H9 (cell line): ENCODE results near the gene DAD1. TPM values are rescaled to one million over a fixed set of nuclear protein-coding genes. Genes with fewer than 3 reads are reported as not detected.

ENCODE experiments used
- DNase-seq: peaks from one replicate; pipeline ENCODE4 v3.0.0-alpha.2; 2017
- H2AFZ ChIP-seq: one replicate; pipeline ENCODE4 v1.6.1; 2013; ENCODE audit warnings: mild to moderate bottlenecking, low read length, control low read depth, moderate library complexity
- H2AK5ac ChIP-seq: 2 replicates; pipeline ENCODE4 v1.6.1; 2013; ENCODE audit warnings: low read length, control low read depth, mixed read lengths; ENCODE audit not compliant: insufficient read length
- H2BK120ac ChIP-seq: one replicate; pipeline ENCODE4 v1.6.1; 2013; ENCODE audit warnings: low read depth, mild to moderate bottlenecking, low read length, control low read depth, inconsistent platforms; ENCODE audit not compliant: poor library complexity, severe bottlenecking
- H2BK12ac ChIP-seq: 2 replicates; pipeline ENCODE4 v1.6.1; 2013; ENCODE audit warnings: low read length, control low read depth, mixed read lengths, low read depth; ENCODE audit not compliant: insufficient read length
- H2BK15ac ChIP-seq: 2 replicates; pipeline ENCODE4 v1.6.1; 2013; ENCODE audit warnings: low read depth, low read length, control low read depth
- H2BK20ac ChIP-seq: one replicate; pipeline ENCODE4 v1.6.1; 2013; ENCODE audit warnings: low read depth, mild to moderate bottlenecking, low read length, control low read depth, inconsistent platforms; ENCODE audit not compliant: poor library complexity, severe bottlenecking
- H2BK5ac ChIP-seq: 2 replicates; pipeline ENCODE4 v1.6.1; 2013; ENCODE audit warnings: low read length, control low read depth, mixed read lengths; ENCODE audit not compliant: insufficient read length
- H3K14ac ChIP-seq: 2 replicates; pipeline ENCODE4 v1.6.1; 2013; ENCODE audit warnings: low read length, control low read depth; ENCODE audit not compliant: insufficient read depth
- H3K18ac ChIP-seq: 2 replicates; pipeline ENCODE4 v1.6.1; 2013; ENCODE audit warnings: low read depth, mild to moderate bottlenecking, mixed read lengths, low read length, control low read depth; ENCODE audit not compliant: insufficient read length
- H3K23ac ChIP-seq: 2 replicates; pipeline ENCODE4 v1.6.1; 2013; ENCODE audit warnings: low read length, control low read depth, mixed read lengths, low read depth; ENCODE audit not compliant: insufficient read length
- H3K23me2 ChIP-seq: 2 replicates; pipeline ENCODE4 v1.6.1; 2013; ENCODE audit warnings: low read depth, mild to moderate bottlenecking, mixed read lengths, low read length, control low read depth; ENCODE audit not compliant: insufficient read length, poor library complexity, severe bottlenecking
- H3K27ac ChIP-seq: 2 replicates; pipeline ENCODE4 v1.5.1; 2013; ENCODE audit warnings: low read length, control low read depth, mixed read lengths, low read depth; ENCODE audit not compliant: insufficient read length
- H3K27me3 ChIP-seq: 2 replicates; pipeline ENCODE4 v1.6.1; 2013; ENCODE audit warnings: low read length, control low read depth, inconsistent platforms; ENCODE audit not compliant: insufficient read depth
- H3K4ac ChIP-seq: 2 replicates; pipeline ENCODE4 v1.6.1; 2013; ENCODE audit warnings: low read depth, mild to moderate bottlenecking, control low read depth, inconsistent platforms, low read length, moderate library complexity
- H3K4me1 ChIP-seq: 2 replicates; pipeline ENCODE4 v1.6.1; 2013; ENCODE audit warnings: low read length, control low read depth, inconsistent platforms; ENCODE audit not compliant: insufficient read depth
- H3K4me2 ChIP-seq: 2 replicates; pipeline ENCODE4 v1.6.1; 2013; ENCODE audit warnings: low read length, control low read depth, mixed read lengths; ENCODE audit not compliant: insufficient read length, insufficient read depth
- H3K56ac ChIP-seq: 2 replicates; pipeline ENCODE4 v1.6.1; 2013; ENCODE audit warnings: low read depth, mild to moderate bottlenecking, mixed read lengths, low read length, control low read depth; ENCODE audit not compliant: insufficient read length
- H3K79me1 ChIP-seq: 2 replicates; pipeline ENCODE4 v1.6.1; 2013; ENCODE audit warnings: low read depth, mild to moderate bottlenecking, moderate library complexity, low read length, control low read depth, inconsistent platforms; ENCODE audit not compliant: insufficient read depth, poor library complexity, severe bottlenecking
- H3K79me2 ChIP-seq: 2 replicates; pipeline ENCODE4 v1.6.1; 2013; ENCODE audit warnings: low read length, control low read depth, inconsistent platforms; ENCODE audit not compliant: insufficient read depth
- H3K9ac ChIP-seq: 2 replicates; pipeline ENCODE4 v1.6.1; 2013; ENCODE audit warnings: low read length, control low read depth, mixed read lengths; ENCODE audit not compliant: insufficient read length; ENCODE audit errors: extremely low read depth
- H3K9me3 ChIP-seq: one replicate; pipeline ENCODE4 v1.6.1; 2013; ENCODE audit warnings: low read depth, low read length, inconsistent platforms; ENCODE audit not compliant: control insufficient read depth
- H3T11ph ChIP-seq: one replicate; pipeline ENCODE4 v1.6.1; 2013; ENCODE audit warnings: mild to moderate bottlenecking, low read length, control low read depth, inconsistent platforms
- H4K20me1 ChIP-seq: one replicate; pipeline ENCODE4 v1.6.1; 2013; ENCODE audit not compliant: control insufficient read depth, insufficient read length, insufficient read depth
- H4K5ac ChIP-seq: 2 replicates; pipeline ENCODE4 v1.6.1; 2013; ENCODE audit warnings: low read depth, mild to moderate bottlenecking, mixed read lengths, low read length, control low read depth; ENCODE audit not compliant: insufficient read length
- H4K8ac ChIP-seq: replicated peaks from 2 replicates; pipeline ENCODE4 v1.6.1; 2013; ENCODE audit warnings: low read length, control low read depth, mixed read lengths, low read depth; ENCODE audit not compliant: insufficient read length
- H4K91ac ChIP-seq: 2 replicates; pipeline ENCODE4 v1.6.1; 2013; ENCODE audit warnings: low read depth, mild to moderate bottlenecking, moderate library complexity, mixed read lengths, low read length, control low read depth; ENCODE audit not compliant: insufficient read length
- H3K27ac Mint-ChIP-seq, 3 experiments: 2 replicates in 2 of 3; 3 replicates in 1 of 3; pipeline ENCODE4 v1.8.0; 2020 to 2021; ENCODE audit warnings: mixed read lengths in 3 of 3, mild to moderate bottlenecking in 1 of 3, moderate library complexity in 1 of 3
- H3K27me3 Mint-ChIP-seq: 2 replicates; pipeline ENCODE4 v1.8.0; 2021; ENCODE audit warnings: low read depth, mild to moderate bottlenecking, moderate library complexity, mixed read lengths
- H3K36me3 Mint-ChIP-seq, 3 experiments: 2 replicates in 2 of 3; 3 replicates in 1 of 3; pipeline ENCODE4 v1.8.0; 2020 to 2021; ENCODE audit warnings: low read depth in 3 of 3, mixed read lengths in 3 of 3; ENCODE audit not compliant: insufficient read depth in 1 of 3
- H3K4me1 Mint-ChIP-seq, 2 experiments: 2 replicates each; pipeline ENCODE4 v1.8.0; 2020; ENCODE audit warnings: mixed read lengths in 2 of 2
- H3K4me3 Mint-ChIP-seq, 2 experiments: 2 replicates in 1 of 2; 3 replicates in 1 of 2; pipeline ENCODE4 v1.8.0; 2020 to 2021; ENCODE audit warnings: mild to moderate bottlenecking in 2 of 2, mixed read lengths in 2 of 2, moderate library complexity in 1 of 2
- H3K9me3 Mint-ChIP-seq, 2 experiments: 2 replicates in 1 of 2; 3 replicates in 1 of 2; pipeline ENCODE4 v1.8.0; 2020; ENCODE audit warnings: mild to moderate bottlenecking in 2 of 2, mixed read lengths in 2 of 2, moderate library complexity in 1 of 2
- WGBS: extraction: QIAGEN DNeasy Blood & Tissue Kit; methylation state at CpG from one replicate; pipeline ENCODE4 v1.1.7; 2013; ENCODE audit warnings: missing lambda C conversion rate, low lambda C conversion rate, mixed read lengths; ENCODE audit not compliant: insufficient read length; ENCODE audit errors: extremely low coverage; 5-methylcytosine and 5-hydroxymethylcytosine counted together
- total RNA-seq: library from RNA; stranded (reverse); gene quantifications from 2 replicates; pipeline ENCODE4 v1.2.1, GENCODE V29; 2021
- TF ChIP-seq, protein P1 (sequence below): fragments of 200-600 bp; sonication (generic); conservative IDR thresholded peaks from 3 replicates; pipeline ENCODE4 v1.8.0; 2021; ENCODE audit warnings: antibody characterized with exemption, mild to moderate bottlenecking

The DAD1 gene
- total RNA-seq, 1 experiment from 2014 or later = 127 TPM

- Mint-ChIP-seq H3K27me3 (no peaks in the 10 kb centered on the region), H3K4me3 (no peak overlapping the region), H3K27ac (peak overlapping the region in 2 of 3 experiments; percentile 52 to 57; a peak in 3 of 7 replicates), H3K9me3 (no peaks in the 10 kb centered on the region), H3K36me3 (peaks cover 21 to 59% (median 50%) of the 10 kb centered on the region in 3 experiments; a peak in 6 of 7 replicates), H3K4me1 (peaks cover 14 to 18% of the 10 kb centered on the region in 2 experiments)
- no peak overlapping the region for H2BK20ac ChIP-seq
- H3K4ac ChIP-seq = no peak overlapping the region
- no peak overlapping the region for H3K23ac ChIP-seq
- H3K18ac ChIP-seq = no peak overlapping the region
- H3K4me1 ChIP-seq = no peaks in the 10 kb centered on the region
- no peak overlapping the region for H2AK5ac ChIP-seq
- no peaks in the 10 kb centered on the region for H3K27me3 ChIP-seq
- no peaks in the 10 kb centered on the region for H4K20me1 ChIP-seq
- no peak overlapping the region for H3K56ac ChIP-seq
- H3K79me2 ChIP-seq = no peaks in the 10 kb centered on the region
- no peak overlapping the region for H3K27ac ChIP-seq
- no peak overlapping the region for H2AFZ ChIP-seq
- H3K4me2 ChIP-seq = no peak overlapping the region
- H3T11ph ChIP-seq = no peak overlapping the region
- no peak overlapping the region for H3K14ac ChIP-seq
- no CpG with 5 or more reads among the region's 6 CpGs for WGBS
- H2BK5ac ChIP-seq = no peak overlapping the region
- no peak overlapping the region for H2BK120ac ChIP-seq
- no peak overlapping the region for H2BK15ac ChIP-seq
- no peak overlapping the region for H4K8ac ChIP-seq
- TF ChIP-seq, protein P1, sequence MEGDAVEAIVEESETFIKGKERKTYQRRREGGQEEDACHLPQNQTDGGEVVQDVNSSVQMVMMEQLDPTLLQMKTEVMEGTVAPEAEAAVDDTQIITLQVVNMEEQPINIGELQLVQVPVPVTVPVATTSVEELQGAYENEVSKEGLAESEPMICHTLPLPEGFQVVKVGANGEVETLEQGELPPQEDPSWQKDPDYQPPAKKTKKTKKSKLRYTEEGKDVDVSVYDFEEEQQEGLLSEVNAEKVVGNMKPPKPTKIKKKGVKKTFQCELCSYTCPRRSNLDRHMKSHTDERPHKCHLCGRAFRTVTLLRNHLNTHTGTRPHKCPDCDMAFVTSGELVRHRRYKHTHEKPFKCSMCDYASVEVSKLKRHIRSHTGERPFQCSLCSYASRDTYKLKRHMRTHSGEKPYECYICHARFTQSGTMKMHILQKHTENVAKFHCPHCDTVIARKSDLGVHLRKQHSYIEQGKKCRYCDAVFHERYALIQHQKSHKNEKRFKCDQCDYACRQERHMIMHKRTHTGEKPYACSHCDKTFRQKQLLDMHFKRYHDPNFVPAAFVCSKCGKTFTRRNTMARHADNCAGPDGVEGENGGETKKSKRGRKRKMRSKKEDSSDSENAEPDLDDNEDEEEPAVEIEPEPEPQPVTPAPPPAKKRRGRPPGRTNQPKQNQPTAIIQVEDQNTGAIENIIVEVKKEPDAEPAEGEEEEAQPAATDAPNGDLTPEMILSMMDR = no peak
- H3K23me2 ChIP-seq = no peaks in the 10 kb centered on the region
- no peak for DNase-seq
- H2BK12ac ChIP-seq = no peak overlapping the region
- peaks cover 2% of the 10 kb centered on the region for H3K79me1 ChIP-seq
- no peaks in the 10 kb centered on the region for H3K9me3 ChIP-seq
- no peak overlapping the region for H3K9ac ChIP-seq
- no peak overlapping the region for H4K91ac ChIP-seq
- no peak overlapping the region for H4K5ac ChIP-seq
Observed at GRCh38 chr14:22569106-22569736, 19.8 kb downstream of the DAD1 start.
